Keratinocyte (primary cell): ENCODE data around the gene FAM78A. TPM values are rescaled to one million over a fixed set of nuclear protein-coding genes. Genes with fewer than 3 reads are reported as not detected.
"Not testable (repeated sequence)": the region's sequence is repeated elsewhere in the genome, so short reads cannot be mapped to it uniquely, and the experiment has no call there.

Experiments
- DNase-seq: peaks from one replicate; pipeline ENCODE4 v3.0.0-alpha.2; 2011; ENCODE audit warnings: low read depth, missing footprints, low spot score
- FAIRE-seq: peaks from 2 replicates; lab custom pipeline; 2011; peaks lifted over from hg19 to GRCh38; lab: Jason Lieb, UNC
- H2AFZ ChIP-seq: 2 replicates; pipeline ENCODE4 v1.6.0; 2012; ENCODE audit warnings: low read length, control low read depth, inconsistent platforms; ENCODE audit not compliant: control insufficient read depth
- H3K27ac ChIP-seq: 2 replicates; pipeline ENCODE4 v1.5.1; 2011; ENCODE audit warnings: low read length; ENCODE audit not compliant: control insufficient read depth, insufficient read depth
- H3K27me3 ChIP-seq: 3 replicates; pipeline ENCODE4 v1.6.0; 2011; ENCODE audit warnings: low read length; ENCODE audit not compliant: control insufficient read depth, insufficient read depth; ENCODE audit errors: extremely low read depth
- H3K36me3 ChIP-seq, 2 experiments: 2 replicates in 1 of 2; 3 replicates in 1 of 2; pipeline ENCODE4 v1.5.1; 2011; ENCODE audit warnings: low read length in 2 of 2, mild to moderate bottlenecking in 1 of 2; ENCODE audit not compliant: control insufficient read depth in 2 of 2, insufficient read depth in 2 of 2; ENCODE audit errors: extremely low read depth in 1 of 2
- H3K4me1 ChIP-seq: 3 replicates; pipeline ENCODE4 v1.5.1; 2011; ENCODE audit warnings: low read length; ENCODE audit not compliant: control insufficient read depth, insufficient read depth; ENCODE audit errors: extremely low read depth
- H3K4me2 ChIP-seq: 3 replicates; pipeline ENCODE4 v1.6.0; 2011; ENCODE audit warnings: low read depth, low read length; ENCODE audit not compliant: control insufficient read depth, insufficient read depth; ENCODE audit errors: extremely low read depth
- H3K4me3 ChIP-seq, 3 experiments: fragments of 200-600 bp in 1 of 3; sonication (generic) in 1 of 3; 2 replicates in 2 of 3; 3 replicates in 1 of 3; pipeline ENCODE4 v1.5.1; 2011 to 2016; ENCODE audit warnings: low read length in 3 of 3, mild to moderate bottlenecking in 3 of 3, control low read depth in 2 of 3, inconsistent platforms in 1 of 3, low read depth in 1 of 3, mixed read lengths in 1 of 3, mixed run types in 1 of 3, moderate library complexity in 1 of 3; ENCODE audit not compliant: control insufficient read depth in 2 of 3, insufficient read depth in 2 of 3; ENCODE audit errors: extremely low read depth in 1 of 3
- H3K79me2 ChIP-seq: 2 replicates; pipeline ENCODE4 v1.6.0; 2012; ENCODE audit warnings: low read length; ENCODE audit not compliant: control insufficient read depth, insufficient read depth
- H3K9ac ChIP-seq: 3 replicates; pipeline ENCODE4 v1.6.0; 2011; ENCODE audit warnings: low read length; ENCODE audit not compliant: control insufficient read depth, insufficient read depth; ENCODE audit errors: extremely low read depth
- H3K9me1 ChIP-seq: 3 replicates; pipeline ENCODE4 v1.6.0; 2011; ENCODE audit warnings: low read length; ENCODE audit not compliant: control insufficient read depth, insufficient read depth; ENCODE audit errors: extremely low read depth
- H3K9me3 ChIP-seq: 2 replicates; pipeline ENCODE4 v1.5.1; 2012; ENCODE audit warnings: low read depth, low read length; ENCODE audit not compliant: control insufficient read depth
- H4K20me1 ChIP-seq: 3 replicates; pipeline ENCODE4 v1.6.0; 2011; ENCODE audit warnings: low read length; ENCODE audit not compliant: control insufficient read depth, insufficient read depth; ENCODE audit errors: extremely low read depth
- EZH2 ChIP-seq: IDR thresholded peaks from one replicate; pipeline ENCODE4 v1.6.1; 2012; ENCODE audit warnings: inconsistent platforms, mild to moderate bottlenecking, low read length, moderate library complexity
- dilution Hi-C: fragments of 300-500 bp; cut with MboI; formaldehyde crosslinking; loops from one replicate; pipeline ENCODE4 v1.7.0; 2020; ENCODE audit warnings: low sequenced_read_pairs; ENCODE audit not compliant: extremely low pct_ligation_motif_present
- polyA plus RNA-seq, 5 experiments: library from polyadenylated mRNA; depleted of rRNA in 3 of 5; stranded (reverse) in 3 of 5; stranded (forward) in 1 of 5; unstranded in 1 of 5; fragments of >200 nt; gene quantifications; 1 replicate in 1 of 5; 2 replicates in 3 of 5; 3 replicates in 1 of 5; pipeline versions ENCODE4 v1.2.1 to v1.2.3, GENCODE V29; 2011 to 2012; ENCODE audit warnings: missing spikeins in 2 of 5, low read depth in 1 of 5, low replicate concordance in 1 of 5
- TF ChIP-seq, protein P1 (sequence below), 3 experiments: IDR thresholded peaks in 1 of 3; conservative IDR thresholded peaks in 1 of 3; optimal IDR thresholded peaks in 1 of 3; 2 replicates in 2 of 3; 3 replicates in 1 of 3; pipeline versions ENCODE3 to v1.5.1; 2011; ENCODE audit warnings: low read length in 3 of 3, mild to moderate bottlenecking in 3 of 3, moderate library complexity in 2 of 3, control low read depth in 1 of 3, inconsistent platforms in 1 of 3; ENCODE audit not compliant: insufficient read depth in 2 of 3; ENCODE audit errors: extremely low read depth in 1 of 3

Gene FAM78A
- polyA plus RNA-seq, 1 donor (not counting 4 experiments of a cell fraction or from before 2014, with no cell fraction given): 0.25 TPM

GRCh38 chr9:131252120-131252519, 24.2 kb downstream of the FAM78A start:
- no peak overlapping the region for H3K4me2 ChIP-seq
- H3K36me3 ChIP-seq: no peaks in the 10 kb centered on the region
- no peaks in the 10 kb centered on the region for H3K9me1 ChIP-seq
- dilution Hi-C loops: no loop called here
- no peak overlapping the region for H3K4me3 ChIP-seq
- H4K20me1 ChIP-seq: no peaks in the 10 kb centered on the region
- H2AFZ ChIP-seq: no peak overlapping the region
- H3K27me3 ChIP-seq: no peaks in the 10 kb centered on the region
- H3K4me1 ChIP-seq: peaks cover 11% of the 10 kb centered on the region
- H3K79me2 ChIP-seq: no peaks in the 10 kb centered on the region
- FAIRE-seq (no peak), DNase-seq (no peak)
- TF ChIP-seq, protein P1, sequence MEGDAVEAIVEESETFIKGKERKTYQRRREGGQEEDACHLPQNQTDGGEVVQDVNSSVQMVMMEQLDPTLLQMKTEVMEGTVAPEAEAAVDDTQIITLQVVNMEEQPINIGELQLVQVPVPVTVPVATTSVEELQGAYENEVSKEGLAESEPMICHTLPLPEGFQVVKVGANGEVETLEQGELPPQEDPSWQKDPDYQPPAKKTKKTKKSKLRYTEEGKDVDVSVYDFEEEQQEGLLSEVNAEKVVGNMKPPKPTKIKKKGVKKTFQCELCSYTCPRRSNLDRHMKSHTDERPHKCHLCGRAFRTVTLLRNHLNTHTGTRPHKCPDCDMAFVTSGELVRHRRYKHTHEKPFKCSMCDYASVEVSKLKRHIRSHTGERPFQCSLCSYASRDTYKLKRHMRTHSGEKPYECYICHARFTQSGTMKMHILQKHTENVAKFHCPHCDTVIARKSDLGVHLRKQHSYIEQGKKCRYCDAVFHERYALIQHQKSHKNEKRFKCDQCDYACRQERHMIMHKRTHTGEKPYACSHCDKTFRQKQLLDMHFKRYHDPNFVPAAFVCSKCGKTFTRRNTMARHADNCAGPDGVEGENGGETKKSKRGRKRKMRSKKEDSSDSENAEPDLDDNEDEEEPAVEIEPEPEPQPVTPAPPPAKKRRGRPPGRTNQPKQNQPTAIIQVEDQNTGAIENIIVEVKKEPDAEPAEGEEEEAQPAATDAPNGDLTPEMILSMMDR (optimal IDR thresholded peaks at IDR 0.05 in 1 of 3, IDR thresholded peaks at IDR 0.05 in 1 of 3, conservative IDR thresholded peaks at IDR 0.05 in 1 of 3; ENCODE audit: extremely low read depth in 1 of 3, insufficient read depth in 2 of 3, low read length in 3 of 3): no peak
- no peak for TF ChIP-seq EZH2
- H3K27ac ChIP-seq: no peak overlapping the region
- no peak overlapping the region for H3K9ac ChIP-seq
- H3K9me3 ChIP-seq: no peaks in the 10 kb centered on the region

- no peak for TF ChIP-seq EZH2
- TF ChIP-seq, protein P1 (optimal IDR thresholded peaks at IDR 0.05 in 1 of 3, IDR thresholded peaks at IDR 0.05 in 1 of 3, conservative IDR thresholded peaks at IDR 0.05 in 1 of 3; ENCODE audit: extremely low read depth in 1 of 3, insufficient read depth in 2 of 3, low read length in 3 of 3): no peak
- no peak overlapping the region for H2AFZ ChIP-seq
Measured at GRCh38 chr9:131246618-131247017, 29.7 kb downstream of the FAM78A start.

GRCh38 chr9:131244331-131244730, 32.0 kb downstream of the FAM78A start:
- dilution Hi-C loops, H3K9me3 ChIP-seq: not testable (repeated sequence)

More at GRCh38 chr9:131246618-131247017, 29.7 kb downstream of the FAM78A start:
- dilution Hi-C loops: no loop called here
- Histone ChIP-seq H3K9me1 (no peaks in the 10 kb centered on the region), H3K36me3 (no peaks in the 10 kb centered on the region), H3K4me3 (no peak overlapping the region), H3K9me3 (no peaks in the 10 kb centered on the region), H4K20me1 (no peaks in the 10 kb centered on the region), H3K4me2 (no peak overlapping the region), H3K4me1 (no peaks in the 10 kb centered on the region), H3K27me3 (no peaks in the 10 kb centered on the region), H3K79me2 (no peaks in the 10 kb centered on the region), H3K9ac (no peak overlapping the region), H3K27ac (no peak overlapping the region)
- DNase-seq: no peak
- FAIRE-seq: no peak

More at GRCh38 chr9:131244331-131244730, 32.0 kb downstream of the FAM78A start:
- H3K4me2 ChIP-seq, H3K79me2 ChIP-seq, FAIRE-seq, H3K9ac ChIP-seq, H3K36me3 ChIP-seq, H3K4me1 ChIP-seq, H3K27me3 ChIP-seq, H3K27ac ChIP-seq, DNase-seq, H3K9me1 ChIP-seq, H2AFZ ChIP-seq, H3K4me3 ChIP-seq, H4K20me1 ChIP-seq: not testable (repeated sequence)
